Omental fat pad (tissue), 4 donors: ENCODE measurements around the gene USP31. TPM values are rescaled to one million over a fixed set of nuclear protein-coding genes. Genes with fewer than 3 reads are reported as not detected.
A peak's percentile ranks its signal among the peaks of the same experiment; 100 is the strongest.

ENCODE experiments used
- ATAC-seq: fragments of 150-250 bp; one replicate; pipeline ENCODE4 v1.9.1; 2016; ENCODE audit warnings: mild to moderate bottlenecking, moderate library complexity; ENCODE audit not compliant: low FRiP score
- DNase-seq: peaks from one replicate; pipeline ENCODE4 v3.0.0-alpha.2; 2019; ENCODE audit warnings: low spot score
- total RNA-seq, 4 donors: library from RNA; depleted of rRNA; stranded (reverse); fragments of >200 nt; gene quantifications; one replicate each; pipeline ENCODE4 v1.1.0, GENCODE V29; 2016
- TF ChIP-seq, protein P1 (sequence below), 3 donors: fragments of 450-650 bp; IDR thresholded peaks; one replicate each; pipeline ENCODE4 v1.5.1; 2016 to 2017; ENCODE audit warnings: antibody characterized with exemption in 3 of 3, mild to moderate bottlenecking in 3 of 3, moderate library complexity in 2 of 3

The USP31 gene
- total RNA-seq, 4 donors from 2014 or later, result 12.7 to 17.5 (median 15.9) TPM

DNA sequence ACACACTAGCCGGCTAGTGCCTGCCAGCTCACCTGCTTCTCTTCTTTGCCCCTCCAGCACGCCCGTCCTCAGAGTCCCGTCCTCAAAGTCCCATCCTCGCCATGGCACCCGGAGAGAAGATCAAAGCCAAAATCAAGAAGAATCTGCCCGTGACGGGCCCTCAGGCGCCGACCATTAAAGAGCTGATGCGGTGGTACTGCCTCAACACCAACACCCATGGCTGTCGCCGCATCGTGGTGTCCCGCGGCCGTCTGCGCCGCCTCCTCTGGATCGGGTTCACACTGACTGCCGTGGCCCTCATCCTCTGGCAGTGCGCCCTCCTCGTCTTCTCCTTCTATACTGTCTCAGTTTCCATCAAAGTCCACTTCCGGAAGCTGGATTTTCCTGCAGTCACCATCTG is 36.9 kb upstream of the USP31 start:
- TF ChIP-seq, protein P1, sequence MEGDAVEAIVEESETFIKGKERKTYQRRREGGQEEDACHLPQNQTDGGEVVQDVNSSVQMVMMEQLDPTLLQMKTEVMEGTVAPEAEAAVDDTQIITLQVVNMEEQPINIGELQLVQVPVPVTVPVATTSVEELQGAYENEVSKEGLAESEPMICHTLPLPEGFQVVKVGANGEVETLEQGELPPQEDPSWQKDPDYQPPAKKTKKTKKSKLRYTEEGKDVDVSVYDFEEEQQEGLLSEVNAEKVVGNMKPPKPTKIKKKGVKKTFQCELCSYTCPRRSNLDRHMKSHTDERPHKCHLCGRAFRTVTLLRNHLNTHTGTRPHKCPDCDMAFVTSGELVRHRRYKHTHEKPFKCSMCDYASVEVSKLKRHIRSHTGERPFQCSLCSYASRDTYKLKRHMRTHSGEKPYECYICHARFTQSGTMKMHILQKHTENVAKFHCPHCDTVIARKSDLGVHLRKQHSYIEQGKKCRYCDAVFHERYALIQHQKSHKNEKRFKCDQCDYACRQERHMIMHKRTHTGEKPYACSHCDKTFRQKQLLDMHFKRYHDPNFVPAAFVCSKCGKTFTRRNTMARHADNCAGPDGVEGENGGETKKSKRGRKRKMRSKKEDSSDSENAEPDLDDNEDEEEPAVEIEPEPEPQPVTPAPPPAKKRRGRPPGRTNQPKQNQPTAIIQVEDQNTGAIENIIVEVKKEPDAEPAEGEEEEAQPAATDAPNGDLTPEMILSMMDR (IDR thresholded peaks at IDR 0.05), result no peak
- DNase-seq, result no peak
- ATAC-seq, result no peak

DNA sequence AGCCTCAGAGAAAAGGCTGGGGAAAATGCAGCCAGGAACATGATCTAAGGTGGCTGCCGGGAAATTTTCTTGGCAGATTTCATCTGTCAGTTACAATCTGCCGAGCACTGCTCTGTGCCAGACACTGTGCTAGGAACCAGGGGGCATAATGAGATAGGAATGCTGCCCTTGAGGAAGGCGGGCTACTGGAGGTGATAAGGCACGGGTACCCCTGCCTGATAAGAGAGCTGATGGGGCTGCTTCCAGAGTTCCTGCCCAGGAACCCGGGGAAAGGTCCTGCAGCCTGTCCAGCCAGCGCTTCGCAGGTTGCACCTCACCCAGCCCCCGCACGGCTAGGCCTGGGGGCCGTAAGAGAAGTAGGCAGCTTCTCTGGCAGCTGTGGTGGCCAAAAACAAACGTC is 36.4 kb upstream of the USP31 start:
- DNase-seq, result no peak
- TF ChIP-seq, protein P1 (IDR thresholded peaks at IDR 0.05), result no peak
- no peak for ATAC-seq

DNA sequence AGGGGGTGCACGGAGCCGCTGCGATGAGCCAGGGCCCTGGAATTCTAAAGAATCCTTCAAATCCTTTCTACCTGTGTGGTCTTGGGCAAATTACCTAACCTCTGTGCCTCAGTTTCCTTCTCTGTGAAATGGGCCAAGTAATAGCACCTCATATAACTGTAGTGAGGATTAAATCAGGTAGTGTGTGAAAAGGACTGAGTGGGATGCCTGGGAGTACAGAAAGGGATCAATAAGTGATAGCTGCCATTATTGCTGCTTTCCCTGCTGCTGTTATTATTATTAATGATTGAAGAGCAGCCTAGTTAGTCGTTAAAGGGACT is 34.3 kb upstream of the USP31 start:
- ATAC-seq, result no peak
- no peak for DNase-seq
- TF ChIP-seq, protein P1 (IDR thresholded peaks at IDR 0.05), result no peak

DNA sequence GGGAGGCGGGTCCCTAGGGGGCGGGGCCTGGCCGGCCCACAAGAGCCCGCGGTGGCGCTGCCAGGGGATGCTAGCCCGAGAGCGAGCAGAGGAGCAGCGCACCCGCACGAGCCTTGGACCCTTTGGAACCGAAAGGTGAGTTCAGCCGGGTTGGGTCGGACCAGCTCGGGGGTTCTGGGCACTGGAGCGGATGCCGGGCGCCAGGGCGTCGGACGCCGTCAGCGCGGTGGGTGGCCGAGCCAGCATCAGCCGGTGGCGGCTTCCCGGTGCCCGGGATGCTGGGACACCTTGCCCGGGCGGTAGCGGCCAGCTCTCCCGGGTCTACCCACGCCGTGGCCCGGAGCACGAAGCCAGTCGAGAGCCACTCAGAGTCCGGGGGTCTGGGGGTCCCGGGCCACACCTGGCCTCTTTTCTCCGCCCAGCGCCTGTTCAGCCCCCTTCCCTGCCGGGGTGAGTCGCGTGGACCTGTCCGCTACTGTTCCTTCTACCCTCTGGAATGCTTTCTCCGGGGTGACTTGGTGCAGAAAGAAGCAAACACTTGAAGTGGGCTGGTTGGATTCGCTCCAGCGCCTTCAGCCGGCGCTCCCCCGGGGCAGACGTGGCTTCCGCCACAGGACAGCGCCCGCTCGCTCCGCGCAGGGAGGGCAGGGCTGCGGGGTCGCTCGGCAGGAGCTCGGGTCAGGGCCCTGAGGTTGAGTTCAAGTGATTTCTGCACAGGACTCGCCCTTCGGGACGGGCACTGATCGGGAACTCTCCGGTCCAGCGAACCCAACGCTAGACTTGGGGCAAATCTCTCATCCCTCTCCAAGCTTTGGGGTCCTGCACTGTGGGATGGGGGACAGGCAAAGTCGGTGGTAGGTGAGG is 33.7 kb upstream of the USP31 start, which contains the start of gene SCNN1G:
SCNN1G (plus strand) TSS at position 67 of the 864 bp plus-strand sequence. CDS start 3,527 bp downstream, outside the sequence.
- TF ChIP-seq, protein P1 (IDR thresholded peaks at IDR 0.05), result no peak
- DNase-seq (no peak), ATAC-seq (no peak)

DNA sequence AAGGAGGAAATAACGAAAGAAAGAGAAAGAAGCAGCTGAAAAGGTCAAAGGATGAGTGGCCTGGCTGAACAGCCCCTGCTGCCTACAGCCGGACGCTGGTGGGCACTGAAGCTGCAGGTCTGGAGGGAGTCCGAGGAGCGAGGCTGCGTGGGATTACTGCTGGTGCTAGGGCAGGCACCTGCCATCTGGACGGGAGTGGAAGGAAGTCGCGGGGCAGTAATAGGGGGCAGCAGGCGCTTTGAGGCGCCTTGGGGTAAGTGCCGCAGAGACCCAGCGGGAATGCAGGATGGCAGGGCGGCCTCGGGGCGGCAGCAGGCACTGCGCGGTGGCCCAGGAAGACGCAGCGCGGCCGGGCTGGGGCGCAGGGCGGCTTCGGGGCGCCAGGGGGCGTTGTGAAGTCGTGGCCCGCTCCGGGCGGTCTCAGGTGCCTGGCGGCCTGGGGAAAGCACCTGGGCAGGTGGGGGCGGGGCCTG is 33.0 kb upstream of the USP31 start:
- ATAC-seq, result peak; percentile 75
- TF ChIP-seq, protein P1 (IDR thresholded peaks at IDR 0.05), result no peak
- no peak for DNase-seq

DNA sequence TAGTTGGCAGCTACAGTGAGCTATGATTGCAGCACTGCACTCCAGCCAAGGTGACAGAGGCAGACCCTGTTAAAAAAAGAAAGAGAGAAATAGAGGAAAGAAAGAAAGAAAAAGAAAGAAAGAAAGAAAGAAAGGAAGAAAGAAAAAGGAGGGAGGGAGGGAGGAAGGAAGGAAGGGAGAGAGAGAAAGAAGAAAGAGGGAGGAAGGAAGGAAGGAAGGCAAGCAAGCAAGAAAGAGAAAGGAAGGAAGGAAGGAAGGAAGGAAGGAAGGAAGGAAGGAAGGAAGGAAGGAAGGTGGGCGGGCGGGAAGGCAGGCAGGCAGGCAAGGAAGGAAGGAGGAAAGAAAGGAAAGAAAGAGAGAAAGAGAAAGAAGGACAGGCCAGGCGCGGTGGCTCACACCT is 32.3 kb upstream of the USP31 start:
- no peak for DNase-seq
- TF ChIP-seq, protein P1 (IDR thresholded peaks at IDR 0.05), result no peak
- ATAC-seq, result no peak

DNA sequence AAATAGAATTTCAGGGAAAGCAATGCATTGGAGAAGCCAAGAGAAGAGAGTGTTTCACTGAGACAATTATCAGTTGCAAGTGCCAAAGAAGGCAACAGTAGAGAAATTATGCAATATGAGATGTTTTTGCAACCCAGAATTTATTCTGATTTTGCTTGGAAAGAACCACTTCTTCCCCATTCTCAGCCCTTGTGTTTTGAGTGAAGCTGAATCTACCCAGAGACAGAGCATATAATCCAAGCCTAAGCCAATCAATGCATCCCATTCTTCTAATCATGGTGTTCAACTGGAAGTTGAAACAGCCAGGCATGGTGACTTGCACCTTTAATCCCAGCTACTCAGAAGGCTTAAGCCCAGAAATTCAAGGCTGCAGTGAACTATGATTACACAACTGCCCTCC is 26.4 kb upstream of the USP31 start:
- ATAC-seq, result no peak
- no peak for DNase-seq
- TF ChIP-seq, protein P1 (IDR thresholded peaks at IDR 0.05), result no peak
